ENCODE data around the gene CHSY3.

The CHSY3 gene

GRCh38 chr5:130032807-130033206 lies 128.5 kb downstream of the CHSY3 start:
- no peak for FAIRE-seq

- FAIRE-seq = no peak
Observed at GRCh38 chr5:130034566-130035210, 130.4 kb downstream of the CHSY3 start.

- FAIRE-seq = no peak
Observed at GRCh38 chr5:130035388-130035787, 131.1 kb downstream of the CHSY3 start.

DNA sequence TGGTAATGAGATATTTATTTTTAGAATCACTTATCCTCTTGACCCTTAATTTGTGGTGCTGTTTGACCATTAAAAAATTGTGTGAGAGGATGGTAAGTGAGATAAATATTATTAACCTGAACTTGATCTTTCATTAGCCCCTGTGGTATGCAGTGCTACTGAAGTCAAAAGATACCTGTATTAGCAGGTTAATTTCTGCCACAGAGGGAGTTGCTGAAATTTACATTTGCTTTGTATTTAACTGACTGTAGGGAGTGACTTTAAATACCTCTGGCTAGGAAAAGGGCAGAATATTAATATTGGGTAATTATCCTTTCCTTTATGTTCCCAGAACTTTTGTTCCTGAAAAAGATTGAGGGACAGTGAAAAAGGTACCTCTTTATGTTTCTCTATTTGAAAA lies 133.6 kb downstream of the CHSY3 start:
- FAIRE-seq = no peak

DNA sequence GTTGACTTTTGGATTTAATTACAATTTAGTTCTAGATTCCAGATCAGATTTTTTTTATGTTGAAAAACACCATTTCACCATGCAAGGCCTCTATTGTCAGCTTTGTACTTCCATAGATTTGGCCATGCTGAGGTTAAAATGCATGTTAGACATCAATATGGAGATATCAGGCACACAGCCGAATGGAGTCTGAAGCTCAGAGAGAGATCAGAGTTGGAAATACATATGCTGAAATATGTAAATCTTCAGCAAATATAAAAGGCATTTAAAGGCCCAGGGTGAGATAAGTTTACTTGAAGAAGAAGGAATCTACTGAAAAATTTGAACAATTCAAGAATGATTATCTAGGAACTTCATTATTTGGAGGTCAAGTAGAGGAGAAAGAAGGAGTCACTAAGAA lies 139.6 kb downstream of the CHSY3 start:
- FAIRE-seq = no peak

- no peak for FAIRE-seq
Observed at GRCh38 chr5:130045334-130045733, 141.1 kb downstream of the CHSY3 start.

- FAIRE-seq = no peak
Observed at GRCh38 chr5:130050585-130050984, 146.3 kb downstream of the CHSY3 start.

DNA sequence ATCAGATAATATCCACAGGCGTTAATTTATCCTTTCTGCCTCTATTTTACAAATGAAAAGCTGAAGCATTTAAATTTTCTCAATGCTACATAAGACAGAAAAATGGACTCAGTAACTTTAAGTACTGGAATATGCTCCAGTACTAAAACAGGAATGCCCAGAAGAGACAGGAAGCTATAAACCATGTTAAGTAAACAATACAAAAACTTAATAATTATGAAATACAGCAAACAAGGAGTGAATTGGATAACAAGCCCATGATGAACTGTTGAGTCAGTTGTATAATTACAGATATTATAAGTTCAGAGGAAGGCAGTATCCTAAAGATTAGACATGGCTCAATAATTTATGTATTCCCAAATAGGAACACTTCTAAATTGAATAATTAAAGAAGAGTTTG lies 148.5 kb downstream of the CHSY3 start:
- FAIRE-seq = no peak

GRCh38 chr5:130055572-130055971 lies 151.3 kb downstream of the CHSY3 start:
- FAIRE-seq = no peak

DNA sequence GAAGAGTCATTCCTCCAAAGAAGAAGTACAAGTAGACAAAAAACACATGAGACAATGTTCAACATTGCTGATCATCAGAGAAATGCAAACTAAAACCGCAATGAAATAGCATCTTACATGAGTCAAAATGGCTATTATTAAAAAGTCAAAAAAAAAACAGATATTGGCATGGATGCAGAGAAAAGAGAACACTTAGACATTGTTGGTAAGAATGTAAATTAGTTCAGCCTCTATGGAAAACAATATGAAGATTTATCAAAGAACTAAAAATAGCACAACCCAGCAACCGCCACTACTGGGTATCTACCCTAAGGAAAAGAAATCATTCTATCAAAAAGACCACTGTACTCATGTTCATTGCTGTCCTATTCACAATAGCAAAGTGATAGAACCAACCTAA lies 157.5 kb downstream of the CHSY3 start:
- FAIRE-seq = no peak

DNA sequence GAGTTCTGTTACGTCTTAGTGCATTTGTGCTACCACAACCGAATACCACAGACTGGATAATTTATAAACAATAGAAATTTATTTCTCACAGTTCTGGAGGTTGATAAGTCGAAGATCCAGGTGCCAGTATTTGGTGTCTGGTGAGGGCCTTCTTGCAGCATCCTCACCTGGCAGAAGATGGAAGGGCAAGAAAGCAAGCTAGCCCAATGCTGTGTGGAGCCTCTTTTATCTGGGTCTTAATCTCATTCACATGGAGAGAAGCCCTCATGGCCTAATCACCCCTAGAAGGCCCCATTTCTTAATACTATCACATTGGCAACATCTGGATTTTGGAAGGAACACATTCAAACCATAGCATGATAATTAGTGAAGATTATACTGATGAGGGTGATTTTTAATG lies 159.3 kb downstream of the CHSY3 start:
- no peak for FAIRE-seq

GRCh38 chr5:130064484-130064883 lies 160.2 kb downstream of the CHSY3 start:
- no peak for FAIRE-seq

DNA sequence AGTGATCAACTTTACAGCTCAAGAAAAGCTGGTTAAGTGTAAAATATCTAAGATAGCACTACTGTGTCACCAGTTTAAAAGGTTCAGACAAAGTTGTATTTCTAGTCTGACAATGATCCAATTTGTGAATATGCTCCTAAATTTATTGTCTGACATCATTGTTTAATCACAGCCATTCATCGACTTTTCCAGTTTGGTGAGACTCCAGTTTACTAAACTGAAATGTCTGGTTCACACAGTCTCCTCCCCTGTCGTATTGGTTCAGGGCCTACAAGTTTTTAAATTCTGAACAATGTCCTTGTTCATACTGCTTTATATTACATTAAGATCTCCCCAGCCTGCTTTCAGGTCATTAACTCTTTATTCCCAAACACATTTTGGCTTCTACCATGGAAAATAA lies 161.4 kb downstream of the CHSY3 start:
- no peak for FAIRE-seq

- no peak for FAIRE-seq
Observed at GRCh38 chr5:130066644-130067043, 162.4 kb downstream of the CHSY3 start.

DNA sequence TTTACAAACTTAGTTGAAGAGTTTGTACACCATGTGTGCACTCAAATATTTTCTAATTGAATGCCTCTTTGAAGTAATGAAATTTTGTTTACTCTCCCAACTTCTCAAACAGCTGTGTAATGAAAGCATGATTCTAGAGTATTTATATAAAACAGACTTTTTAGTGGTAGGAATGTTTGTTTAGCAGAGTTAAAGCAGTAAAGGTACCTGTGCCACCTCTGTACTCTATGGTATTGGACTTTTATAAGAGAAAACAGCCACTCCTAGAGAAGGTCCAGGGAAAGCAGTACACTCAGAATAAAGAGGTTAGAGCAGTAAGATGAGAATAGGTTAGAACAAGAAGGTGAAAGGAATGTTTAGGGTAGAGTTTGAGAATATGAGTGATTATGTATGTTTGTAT lies 163.1 kb downstream of the CHSY3 start:
- FAIRE-seq = no peak

DNA sequence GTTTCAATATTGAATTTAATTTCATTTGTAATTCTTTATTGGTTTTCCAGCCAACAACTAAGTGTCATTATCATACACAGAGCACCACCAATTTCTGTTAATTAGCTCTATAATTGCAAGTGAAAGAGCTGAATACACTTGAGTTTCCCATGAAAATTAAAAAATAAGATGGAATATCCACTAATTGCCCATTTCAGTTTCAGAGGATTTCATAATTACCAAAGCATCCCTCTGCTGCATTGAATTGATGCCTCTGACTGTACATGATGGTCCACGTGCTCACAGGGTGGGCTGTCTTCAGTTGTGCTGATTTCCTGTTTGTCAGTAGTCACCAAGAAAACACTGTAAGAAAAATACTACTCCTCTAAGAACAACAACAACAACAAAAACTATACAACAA lies 163.8 kb downstream of the CHSY3 start:
- no peak for FAIRE-seq

DNA sequence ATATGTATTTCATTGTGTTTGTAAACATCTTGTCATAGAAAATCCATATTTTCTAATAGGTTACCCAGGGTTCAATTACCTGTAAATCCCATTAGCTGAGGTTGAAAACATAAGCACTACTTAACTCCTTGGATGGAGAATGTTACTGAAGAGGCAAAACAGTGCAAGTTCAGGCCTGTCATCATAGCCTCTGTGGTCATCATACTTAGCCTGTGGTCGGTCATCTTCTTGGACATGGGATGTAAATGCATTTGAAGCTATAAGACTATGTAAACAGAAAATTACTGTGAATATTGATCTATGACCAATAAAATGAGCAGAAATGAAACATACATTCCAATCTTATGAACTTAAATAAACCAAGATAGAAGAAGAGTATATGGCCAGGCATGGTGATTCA lies 164.7 kb downstream of the CHSY3 start:
- FAIRE-seq = no peak

DNA sequence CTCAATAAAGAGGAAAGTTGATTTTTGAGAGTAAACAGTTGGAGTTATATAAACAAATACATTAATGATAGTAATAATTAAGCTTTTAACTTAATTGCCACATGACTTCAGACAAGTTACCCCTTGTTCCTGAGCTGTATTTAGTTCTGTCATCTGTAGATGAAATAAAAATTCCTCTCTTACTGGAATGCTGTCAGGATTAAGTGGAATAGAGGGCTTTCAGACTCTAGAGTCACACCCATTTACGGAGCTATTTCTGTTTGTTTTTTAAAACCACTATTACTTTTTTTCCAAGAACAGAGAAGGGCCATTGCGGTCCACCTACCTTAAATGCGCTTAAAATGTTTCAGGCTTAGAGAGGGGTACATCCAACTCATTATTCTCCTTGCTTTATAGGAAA lies 170.6 kb downstream of the CHSY3 start:
- FAIRE-seq = no peak

DNA sequence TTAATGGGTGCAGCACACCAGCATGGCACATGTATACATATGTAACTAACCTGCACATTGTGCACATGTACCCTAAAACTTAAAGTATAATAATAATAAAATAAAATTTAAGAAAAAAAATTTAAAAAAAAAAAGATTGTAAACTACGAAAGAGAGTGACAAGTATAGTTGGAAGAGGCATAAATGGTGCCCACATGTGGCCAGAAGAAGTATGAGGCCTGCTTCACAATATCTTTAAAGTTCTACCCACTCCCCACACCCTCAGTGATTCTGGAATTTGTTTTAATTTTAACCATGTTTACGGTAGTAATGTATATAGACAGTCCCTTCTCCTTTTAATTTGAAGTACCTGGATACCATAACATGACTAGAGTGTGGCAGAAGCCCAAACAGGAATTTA lies 172.7 kb downstream of the CHSY3 start:
- no peak for FAIRE-seq

DNA sequence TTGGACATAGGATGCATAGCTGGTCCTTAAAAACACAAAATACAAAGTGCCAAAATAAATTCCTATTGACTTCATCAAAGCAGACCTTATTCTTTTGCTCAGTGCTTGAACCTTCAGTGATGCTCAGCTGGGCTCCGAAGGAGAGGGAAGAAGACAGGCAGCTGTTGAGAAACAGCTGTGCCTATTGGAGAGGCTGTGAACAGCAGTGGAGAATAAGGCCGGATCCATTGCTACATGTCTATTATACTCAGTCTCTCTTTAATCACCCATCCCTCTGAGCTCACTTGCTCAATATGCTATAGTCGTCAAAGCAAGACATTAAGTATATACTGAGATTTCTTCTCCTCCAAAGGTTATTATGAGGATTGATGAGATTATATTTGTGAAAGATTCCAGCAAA lies 174.4 kb downstream of the CHSY3 start:
- FAIRE-seq = no peak

GRCh38 chr5:130090569-130091270 lies 186.5 kb downstream of the CHSY3 start:
- no peak for FAIRE-seq

DNA sequence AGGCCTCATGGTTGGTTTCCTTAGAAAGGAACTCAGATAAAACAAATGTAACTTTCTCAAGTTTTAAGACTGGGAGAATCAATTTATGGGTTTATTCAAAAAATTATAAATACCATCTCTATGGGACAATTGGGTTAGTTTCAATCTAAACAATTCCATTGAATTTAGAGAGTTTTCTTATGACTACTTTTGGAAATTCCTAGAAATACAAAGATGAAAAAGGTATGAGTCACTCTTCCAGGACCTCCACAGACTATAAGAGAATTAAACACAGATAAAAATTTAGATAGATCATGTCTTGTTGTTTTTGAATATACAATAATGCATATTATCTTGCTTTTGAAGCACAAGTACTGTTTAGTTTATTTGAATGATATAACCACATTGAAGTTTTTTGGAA lies 188.7 kb downstream of the CHSY3 start:
- no peak for FAIRE-seq

DNA sequence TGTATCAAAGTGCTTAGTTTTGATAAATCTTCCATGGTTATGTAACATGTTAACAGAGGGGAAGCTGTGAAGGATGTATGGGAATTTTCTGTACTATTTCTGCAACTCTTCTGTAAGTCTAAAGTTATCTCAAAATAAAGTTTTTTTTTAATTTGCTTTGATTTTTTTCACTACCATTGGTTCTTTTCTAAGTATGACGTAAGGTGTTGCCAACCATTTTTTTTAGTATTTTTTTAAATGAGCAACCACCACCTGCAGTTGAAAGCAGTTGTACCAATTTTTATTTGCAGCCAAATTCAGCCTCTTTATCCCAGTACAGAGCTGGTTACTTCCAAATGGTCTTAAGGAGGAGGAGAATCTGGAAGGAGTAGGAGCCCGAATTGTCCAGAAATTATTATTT lies 192.2 kb downstream of the CHSY3 start:
- FAIRE-seq = no peak

- FAIRE-seq = no peak
Observed at GRCh38 chr5:130099008-130099407, 194.7 kb downstream of the CHSY3 start.

DNA sequence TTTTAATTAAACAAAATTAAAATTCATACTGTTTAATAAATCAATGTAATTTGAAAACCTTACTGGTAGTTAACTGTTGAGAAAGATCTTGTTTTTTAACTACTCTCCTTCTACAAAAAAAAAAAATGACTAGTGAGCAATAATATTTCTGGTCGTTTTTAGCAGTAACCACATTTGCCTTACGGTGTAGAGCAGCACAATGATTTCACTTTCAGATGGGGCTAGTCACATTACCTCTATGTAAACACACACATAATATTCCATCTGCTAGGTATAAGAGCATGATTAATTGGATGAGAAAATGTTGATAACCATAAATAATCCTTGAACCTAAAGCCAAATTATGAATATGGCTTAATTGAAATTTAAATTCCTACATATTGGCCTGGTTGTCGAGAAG lies 198.1 kb downstream of the CHSY3 start:
- no peak for FAIRE-seq

All from islet of Langerhans (tissue), 1 donor.